RKO (cell line): ENCODE results near the gene KCTD12.
"Not testable (repeated sequence)": the region's sequence is repeated elsewhere in the genome, so short reads cannot be mapped to it uniquely, and the experiment has no call there.

Experiments used
- DNase-seq: peaks from one replicate; pipeline ENCODE4 v3.0.0-alpha.2; 2016; ENCODE audit warnings: low spot score

The KCTD12 gene

DNA sequence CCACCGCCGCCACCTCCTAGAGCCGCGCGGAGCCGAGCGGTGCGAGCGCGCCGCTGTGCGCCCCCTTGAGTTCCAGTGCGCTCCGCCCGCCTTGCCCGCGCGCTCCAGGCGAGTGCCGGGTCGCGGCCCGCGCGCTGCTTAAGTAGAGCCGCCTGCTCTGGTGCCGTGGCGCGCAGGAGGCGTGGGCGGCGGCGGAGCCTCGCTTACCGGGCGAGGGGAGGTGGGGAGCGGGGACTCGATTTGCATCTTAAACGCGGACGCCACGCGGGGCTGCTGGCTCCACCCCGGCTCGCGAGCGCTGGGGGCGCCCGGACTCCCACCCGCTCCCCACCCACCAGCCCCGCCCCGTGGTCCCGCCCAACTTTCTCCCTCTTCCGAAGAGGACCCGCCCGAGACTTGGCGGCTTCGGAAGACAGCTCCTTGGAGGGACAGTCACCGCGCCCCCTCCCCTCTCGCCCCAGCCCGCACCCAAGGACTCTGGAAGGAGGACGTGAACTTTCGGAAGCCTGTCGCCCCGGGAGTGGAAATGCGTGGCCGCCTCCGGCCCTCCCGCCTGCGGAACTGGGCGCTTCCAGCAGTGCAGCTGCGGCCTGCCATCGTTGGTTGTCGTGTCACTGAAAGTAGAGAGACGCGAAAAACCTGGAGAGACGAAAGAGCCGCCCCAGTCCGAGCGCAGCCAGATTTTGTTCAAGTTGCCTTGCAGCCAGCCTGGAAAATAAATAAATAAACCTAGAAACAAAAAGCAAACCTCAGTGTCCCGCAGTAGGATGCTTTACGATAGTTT, at the start of gene KCTD12:
TSS of gene KCTD12 (minus strand) at position 114 of the 784 bp plus-strand sequence. CDS start 257 bp downstream, outside the sequence.
- DNase-seq = peak; percentile 50

DNA sequence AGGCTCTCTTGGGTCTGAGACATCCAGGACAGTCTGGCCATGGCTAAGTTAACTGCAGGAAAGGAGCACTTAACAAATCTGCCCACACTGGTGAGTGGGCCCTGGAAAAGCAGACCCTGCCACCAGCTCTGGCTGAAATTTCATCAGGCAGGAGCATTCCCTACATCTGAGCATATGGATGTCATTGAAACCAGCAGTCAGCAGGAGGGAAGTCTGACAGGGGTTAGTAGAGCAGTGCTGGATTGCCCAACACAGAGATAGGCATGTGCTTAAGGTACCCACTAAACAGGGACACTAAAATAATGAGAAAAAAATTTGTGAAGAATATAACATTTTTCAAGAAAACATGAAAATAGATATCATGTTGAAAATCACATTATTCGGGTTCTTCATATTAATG, 48.5 kb upstream of the KCTD12 start:
- no peak for DNase-seq

DNA sequence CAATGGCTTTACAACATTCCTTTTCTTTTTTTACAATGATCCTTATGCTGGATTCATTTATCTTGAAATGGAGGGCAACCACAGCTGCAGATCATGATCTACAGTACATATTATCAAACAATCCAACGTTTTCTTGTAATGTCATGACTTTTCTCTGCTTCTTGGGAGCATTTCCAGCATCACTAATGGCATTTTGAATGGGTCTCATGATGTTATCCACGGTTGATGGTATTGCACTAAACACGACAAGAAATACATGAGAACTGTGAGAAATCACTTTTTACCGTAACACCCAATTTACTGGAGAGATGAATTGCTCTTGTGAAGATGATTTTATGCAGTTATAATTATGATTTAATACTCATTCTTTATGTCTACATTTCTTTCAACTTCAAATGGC, 45.9 kb upstream of the KCTD12 start:
- DNase-seq = no peak

DNA sequence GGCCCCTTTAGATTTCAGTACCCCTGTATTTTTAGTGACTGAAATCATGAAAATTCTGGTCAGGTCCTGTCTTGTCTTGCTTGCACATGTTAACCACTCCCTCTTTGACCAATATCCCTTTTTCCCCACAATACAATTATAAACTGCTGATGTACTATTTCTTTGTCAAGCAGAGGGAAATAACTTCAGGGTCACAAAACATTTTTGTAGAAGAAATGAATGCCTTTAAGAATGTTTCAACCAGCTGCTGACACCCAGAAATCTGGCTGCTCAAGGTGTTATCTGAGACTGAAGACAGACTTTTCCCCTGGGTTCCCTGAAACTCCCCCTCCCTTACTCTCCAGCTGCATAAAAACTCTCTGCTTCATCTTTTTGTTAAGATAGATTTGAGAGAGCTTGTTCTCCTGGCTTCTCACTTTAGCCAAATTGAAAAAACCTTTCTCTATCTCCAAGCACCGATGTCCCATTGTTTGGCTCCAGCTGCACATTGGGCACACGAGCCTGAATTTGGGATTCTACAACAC, 43.7 kb upstream of the KCTD12 start:
- no peak for DNase-seq

DNA sequence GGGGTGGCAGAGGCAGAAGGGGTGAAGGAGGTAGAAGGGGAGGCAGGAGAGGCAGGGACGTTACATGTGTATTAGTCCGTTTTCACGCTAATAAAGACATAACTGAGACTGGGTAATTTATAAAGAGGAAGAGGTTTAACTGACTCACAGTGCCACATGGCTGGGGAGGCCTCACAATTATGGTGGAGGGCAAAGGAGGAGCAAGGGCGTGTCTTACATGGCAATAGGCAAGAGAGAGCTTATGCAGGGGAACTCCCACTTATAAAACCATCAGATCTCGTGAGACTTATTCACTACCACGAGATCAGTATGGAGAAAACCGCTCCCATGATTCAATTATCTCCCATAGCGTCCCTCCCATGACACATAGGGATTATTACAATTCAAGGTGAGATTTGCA, 43.1 kb upstream of the KCTD12 start:
- no peak for DNase-seq

DNA sequence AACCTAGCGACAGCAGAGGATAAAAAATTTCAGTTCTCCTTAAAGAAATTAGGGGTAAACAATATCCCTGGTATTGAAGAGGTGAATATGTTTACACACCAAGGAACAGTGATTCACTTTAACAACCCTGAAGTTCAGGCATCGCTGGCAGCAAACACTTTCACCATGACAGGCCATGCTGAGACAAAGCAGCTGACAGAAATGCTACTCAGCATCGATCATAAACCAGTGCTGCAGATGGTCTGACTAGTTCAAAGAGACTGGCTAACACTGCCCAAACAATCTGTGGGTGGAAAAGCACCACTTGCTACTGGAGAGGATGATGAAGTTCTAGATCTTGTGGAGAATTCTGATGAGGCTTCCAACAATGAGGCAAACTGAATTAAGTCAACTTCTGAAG, 42.3 kb upstream of the KCTD12 start:
- no peak for DNase-seq

DNA sequence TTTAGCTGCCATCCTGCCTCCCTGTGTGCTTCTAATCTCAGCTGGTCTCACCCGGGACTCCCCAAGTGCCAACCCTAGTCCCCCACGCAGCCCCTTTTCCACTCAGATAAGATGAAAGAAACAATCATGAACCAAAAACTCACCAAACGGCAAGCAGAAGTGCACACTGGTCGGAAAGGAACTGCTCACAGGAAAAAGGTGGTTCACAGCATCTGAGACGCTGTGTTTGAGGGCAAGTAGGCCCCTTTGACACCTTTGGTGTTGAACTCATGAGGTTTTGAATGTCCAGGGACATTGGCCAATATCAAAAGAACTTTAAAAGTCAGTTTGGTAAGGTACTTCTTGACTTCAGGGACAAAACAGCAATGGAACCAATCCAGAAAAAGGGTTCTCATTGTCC, 41.8 kb upstream of the KCTD12 start:
- no peak for DNase-seq

DNA sequence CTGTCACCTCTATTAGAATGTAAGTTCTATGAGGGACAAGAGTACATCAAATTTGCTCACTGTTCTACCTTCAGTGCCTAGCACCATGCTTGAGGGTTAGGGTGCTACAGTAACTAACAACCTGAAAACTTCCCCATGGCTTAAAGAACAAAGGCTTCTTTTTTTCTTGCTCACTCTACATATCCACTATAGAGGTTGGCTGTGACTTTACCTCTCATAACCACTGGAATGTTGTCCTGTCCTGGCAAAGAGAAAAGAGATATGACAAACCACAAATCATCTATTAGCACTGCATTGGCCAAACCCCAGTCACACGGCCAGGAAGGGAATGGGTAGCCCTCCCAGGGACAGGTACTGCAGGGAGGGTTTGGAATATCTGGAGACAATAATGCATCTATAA, 38.9 kb upstream of the KCTD12 start:
- DNase-seq = no peak

DNA sequence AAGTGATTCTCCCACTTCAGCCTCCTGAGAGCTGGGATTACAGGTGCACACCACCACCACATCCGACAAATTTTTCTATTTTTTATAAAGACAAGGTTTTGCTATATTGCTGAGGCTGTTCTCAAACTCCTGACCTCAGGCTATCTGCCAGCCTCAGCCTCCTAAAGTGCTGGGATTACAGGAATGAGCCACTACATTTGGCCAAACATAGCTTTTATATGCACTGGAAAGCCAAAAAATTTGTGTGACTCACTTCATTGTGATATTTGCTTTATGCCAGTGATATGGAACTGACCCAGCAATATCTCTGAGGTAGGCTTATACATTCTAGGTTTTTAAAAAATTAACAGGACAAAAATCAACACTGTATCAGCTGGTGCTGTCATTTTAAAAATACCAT, 35.3 kb upstream of the KCTD12 start:
- DNase-seq = no peak

DNA sequence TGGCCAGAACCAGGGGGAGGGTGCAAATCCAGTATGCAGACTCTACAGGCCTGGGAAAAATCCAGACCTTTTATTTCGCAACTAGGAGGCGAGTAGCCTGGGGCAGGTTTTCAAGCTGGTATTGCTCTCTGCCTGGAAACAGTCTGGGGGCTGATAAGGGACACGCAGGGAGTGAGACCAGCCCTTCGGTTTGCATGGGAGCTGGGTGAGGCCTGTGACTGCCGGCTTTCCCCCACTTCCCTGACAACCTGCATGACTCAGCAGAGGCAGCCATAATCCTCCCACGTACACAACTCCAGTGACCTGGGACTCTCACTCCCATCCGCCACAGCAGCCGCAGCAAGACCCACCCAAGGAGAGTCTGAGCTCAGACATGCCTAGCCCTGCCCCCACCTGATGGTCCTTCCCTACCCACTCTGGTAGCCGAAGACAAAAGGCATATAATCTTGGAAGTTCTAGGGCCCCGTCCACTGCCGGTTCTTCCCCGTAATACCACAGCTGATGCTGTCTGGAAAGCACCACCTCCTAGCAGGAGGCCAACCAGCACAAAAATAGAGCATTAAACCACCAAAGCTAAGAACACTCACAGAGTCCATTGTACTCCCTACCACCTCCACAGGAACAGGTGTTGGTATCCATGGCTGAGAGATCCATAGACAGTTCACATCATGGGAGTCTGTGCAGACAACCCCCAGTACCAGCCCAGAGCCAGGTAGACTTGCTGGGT, 31.7 kb upstream of the KCTD12 start:
- DNase-seq = not testable (repeated sequence)

DNA sequence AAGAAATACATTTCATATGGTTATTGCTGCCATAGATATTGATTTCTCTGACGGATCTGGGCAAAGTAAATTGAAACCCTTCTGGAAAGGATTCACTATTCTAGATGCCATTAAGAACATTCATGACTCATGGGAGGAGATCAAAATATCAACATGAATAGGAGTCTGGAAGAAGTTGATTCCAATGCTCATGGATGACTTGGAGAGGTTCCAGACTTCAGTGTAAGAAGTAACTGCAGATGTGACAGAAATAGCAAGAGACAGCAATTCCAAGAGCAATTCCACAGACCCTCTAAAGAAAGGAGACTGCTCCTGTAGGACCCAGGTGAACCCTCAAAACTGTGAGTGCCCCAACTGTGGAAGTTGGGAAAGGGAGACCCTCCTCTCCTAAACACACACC, 30.9 kb upstream of the KCTD12 start:
- DNase-seq = no peak

DNA sequence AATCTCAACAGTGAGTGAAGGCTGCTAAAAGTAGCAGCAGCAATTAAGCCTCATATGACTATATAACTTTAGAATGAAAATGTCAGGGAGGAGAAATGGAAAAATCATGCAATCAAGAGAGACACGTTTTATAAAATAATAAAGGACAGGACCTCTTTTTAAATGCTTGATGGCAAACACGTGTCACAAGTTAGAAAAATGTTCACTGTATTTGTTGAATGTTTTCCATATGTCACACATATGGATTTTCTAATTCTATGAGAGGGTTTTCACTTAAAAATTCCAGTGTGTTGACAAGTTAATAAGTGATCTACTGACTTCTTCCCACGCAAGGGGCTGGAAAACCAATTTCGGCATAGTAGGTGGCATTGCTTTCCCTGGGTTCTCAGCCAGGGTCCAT, 27.7 kb upstream of the KCTD12 start:
- DNase-seq = no peak

DNA sequence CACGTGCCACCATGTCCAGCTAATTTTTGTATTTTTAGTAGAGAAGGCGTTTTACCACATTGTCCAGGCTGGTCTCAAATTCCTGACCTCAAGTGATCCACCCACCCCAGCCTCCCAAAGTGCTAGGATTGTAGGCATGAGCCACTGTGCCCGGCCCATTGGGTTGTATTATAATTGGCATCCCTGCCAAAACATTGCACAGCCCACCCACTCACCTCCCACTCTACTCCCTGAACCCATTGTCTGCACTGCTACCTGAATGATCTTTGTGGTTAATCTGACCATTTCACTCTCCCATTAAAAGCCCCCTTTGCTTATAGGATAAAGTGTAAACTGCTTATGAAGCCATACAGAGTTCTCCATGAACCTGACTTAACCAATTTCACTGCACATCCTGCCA, 26.3 kb upstream of the KCTD12 start:
- no peak for DNase-seq

DNA sequence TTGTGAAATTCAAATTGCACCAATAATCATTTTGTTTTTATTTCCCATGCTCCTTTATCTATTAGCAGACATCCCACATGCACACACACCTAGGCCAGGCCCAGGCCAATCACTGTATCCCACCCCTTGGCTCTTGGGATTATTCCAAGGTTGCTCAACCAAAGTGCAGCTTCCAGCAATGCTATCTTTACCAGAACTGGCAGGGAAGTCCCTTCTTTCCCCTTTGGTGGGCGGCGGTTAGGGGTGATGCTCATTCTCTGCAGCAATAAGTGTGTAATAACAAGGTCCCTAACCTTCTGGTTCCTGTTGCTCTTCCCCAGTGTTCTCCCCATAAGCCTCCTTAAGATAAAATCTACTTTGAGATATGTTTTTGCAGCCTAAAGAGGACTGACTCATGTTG, 18.3 kb upstream of the KCTD12 start:
- DNase-seq = no peak

DNA sequence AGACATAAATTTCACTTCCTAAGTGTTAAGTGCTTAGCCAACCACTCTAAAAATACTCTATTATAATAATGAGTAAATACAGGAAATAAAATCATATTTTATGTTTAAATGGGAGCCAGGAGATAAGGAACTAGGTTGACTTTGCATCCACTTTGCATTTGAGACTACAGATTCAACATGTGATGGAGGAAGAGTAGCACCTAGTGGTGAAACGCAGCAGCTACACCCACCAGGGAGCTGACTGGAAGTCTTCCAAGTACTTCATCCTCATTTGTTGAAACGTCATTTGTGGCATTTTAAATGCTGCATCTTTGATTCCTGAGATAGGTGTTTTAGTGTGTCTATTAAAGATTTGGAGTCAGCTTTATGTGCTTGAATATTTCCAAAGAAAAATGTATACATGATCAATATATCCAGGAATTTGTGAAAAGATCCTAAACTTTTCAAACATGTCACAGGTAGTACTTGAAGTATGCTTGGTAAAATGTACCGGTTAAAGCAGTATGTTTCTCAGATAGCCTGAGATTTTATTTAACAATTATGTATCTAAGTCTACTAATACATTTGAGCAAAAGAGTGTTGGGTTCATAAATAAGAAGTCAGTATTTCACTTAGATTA, 17.4 kb upstream of the KCTD12 start:
- peak; percentile 82 for DNase-seq

DNA sequence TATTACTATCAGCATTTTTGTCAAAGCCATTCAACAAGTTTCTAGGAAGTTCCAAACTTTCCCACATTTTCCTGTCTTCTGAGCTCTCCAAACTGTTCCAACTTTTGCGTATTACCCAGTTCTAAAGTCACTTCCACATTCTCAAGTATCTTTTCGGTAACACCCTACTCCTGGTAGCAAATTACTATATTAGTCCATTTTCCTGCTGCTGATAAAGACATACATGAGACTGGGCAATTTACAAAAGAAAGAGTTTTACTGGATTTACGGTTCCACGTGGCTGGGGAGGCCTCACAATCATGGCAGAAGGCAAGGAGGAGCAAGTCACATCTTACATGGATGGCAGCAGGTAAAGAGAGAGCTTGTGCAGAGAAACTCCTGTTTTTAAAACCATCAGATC, 12.9 kb upstream of the KCTD12 start:
- not testable (repeated sequence) for DNase-seq

DNA sequence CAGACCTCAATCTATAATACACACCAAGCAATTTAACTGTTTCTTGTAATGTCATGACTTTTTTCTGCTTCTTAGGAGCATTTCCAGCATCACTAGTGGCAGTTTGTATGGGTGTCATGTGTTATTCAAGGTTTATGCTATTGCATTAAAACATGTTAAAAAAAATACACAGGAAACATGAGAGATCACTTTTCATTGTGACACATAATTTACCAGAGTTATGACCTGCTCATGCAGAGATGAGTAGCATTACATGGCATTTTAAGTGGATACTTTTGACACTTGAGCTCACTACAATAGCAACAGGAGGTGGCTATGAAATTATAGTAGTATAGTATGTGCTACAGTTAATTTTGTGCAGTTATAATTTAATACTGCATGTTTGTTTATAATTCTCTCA, 11.0 kb upstream of the KCTD12 start:
- not testable (repeated sequence) for DNase-seq

DNA sequence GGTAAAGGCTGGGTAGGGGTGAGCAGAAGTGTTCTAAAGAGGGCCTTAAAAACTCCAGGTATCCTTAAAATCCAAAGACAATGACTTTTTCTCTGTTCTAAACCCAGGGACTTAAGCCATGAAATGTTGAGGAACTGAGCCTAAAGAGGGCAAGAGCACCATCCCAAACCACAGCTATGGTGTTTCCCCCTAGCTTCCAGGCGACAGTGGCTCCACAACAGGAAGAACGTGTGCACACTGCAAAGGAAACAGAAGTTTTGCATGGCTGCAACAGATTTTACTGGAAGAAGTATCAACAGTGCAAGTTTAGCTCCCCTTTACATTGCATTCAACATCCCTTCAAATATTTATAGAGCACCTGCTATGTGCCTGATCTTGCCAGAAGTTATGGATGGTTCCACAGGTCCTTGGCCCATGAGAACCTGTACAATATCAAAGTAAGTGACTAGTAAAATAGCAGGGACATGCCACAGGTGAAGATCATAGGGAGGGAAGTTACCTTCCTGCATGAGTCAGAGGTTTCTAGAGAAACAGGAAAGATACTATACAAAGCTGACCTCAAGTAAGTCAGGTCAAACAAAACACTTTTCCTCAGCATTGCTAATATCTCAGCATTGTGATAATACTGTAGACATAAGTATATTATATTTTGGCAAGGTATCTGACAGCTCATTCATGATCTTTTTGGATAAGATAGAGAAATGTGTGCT, 8.4 kb upstream of the KCTD12 start:
- no peak for DNase-seq

DNA sequence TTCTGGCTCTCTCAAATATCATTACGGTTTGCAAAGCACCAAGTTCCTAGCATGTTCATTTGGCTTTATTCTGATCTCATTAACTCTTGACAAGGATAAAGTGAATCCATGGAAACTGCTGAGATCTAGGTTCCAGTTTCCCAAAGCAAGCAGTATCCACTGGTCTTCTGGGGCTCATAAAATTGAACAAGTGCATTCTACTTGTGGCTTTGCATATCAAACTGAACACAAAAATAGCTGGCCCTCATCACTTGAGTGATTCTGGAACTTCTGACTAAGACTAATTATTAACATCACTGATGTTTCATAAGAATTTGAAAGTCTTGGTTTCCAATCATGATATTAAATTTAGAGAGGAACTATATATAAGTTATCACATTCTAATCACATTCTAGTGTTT, 6.3 kb upstream of the KCTD12 start:
- DNase-seq = no peak

DNA sequence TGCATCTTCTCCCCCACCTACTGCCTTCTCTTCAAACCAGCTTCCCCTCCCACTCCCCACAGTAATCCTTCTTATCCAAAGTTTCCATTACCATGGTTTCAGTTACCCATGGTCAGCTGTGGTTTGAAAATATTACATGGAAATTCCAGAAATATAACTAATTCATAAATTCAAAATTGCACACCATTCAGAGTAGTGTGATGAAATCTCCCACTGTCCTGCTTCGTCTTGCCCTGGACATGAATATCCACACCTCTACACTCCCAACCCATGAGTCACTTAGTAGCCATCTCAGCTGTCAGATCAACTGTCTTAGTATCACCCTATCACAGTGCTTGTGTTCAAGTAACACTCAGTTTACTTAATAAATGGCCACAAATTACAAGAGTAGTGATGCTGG, 3.8 kb upstream of the KCTD12 start:
- DNase-seq = no peak

DNA sequence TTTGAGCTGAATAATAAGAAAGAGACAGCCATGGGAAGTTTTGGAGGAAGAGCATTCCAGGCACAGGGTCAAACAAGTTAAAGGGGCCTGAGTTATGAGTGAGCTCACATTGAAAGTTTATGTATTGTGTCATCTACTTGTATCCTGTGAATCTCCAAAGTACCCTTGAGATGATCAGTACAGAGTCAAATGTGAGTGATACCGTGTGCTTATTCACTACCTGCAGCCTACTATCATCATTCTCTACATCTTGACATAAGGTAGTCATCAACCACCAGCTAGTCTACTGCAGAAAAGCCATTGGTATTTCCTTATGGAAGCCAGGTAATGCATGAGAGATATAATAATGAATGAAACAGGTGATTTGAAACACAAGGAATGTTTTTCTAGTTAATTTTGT, 3.0 kb upstream of the KCTD12 start:
- no peak for DNase-seq

DNA sequence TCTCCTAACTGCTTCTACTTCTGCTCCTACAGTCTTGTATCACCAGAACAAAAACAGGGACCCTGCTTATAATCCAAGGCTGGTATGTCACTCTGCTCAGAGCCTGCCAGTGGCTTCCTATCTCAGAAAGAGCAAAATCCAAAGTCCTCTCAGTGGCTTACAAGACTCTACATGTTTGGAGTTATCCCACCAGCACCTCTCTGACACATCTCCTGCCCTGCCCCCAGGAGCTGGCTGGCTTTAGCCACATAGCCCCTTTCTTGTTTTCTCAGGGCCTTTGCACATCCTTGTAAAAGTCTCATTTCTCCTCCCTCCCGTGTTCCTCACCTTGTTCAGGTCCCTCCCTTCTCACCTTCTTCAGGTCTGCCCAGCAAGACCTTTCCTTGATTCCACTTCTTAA, 2.2 kb upstream of the KCTD12 start:
- no peak for DNase-seq
